IMR-90 (cell line): Measurements from ENCODE around the gene SMC2.

Experiments used
- BHLHE40 ChIP-seq: fragments of 150-350 bp; IDR thresholded peaks from 2 replicates; pipeline ENCODE4 v1.6.1; 2016; ENCODE audit warnings: mild to moderate bottlenecking, low read depth, low read length
- MAZ ChIP-seq: IDR thresholded peaks from 2 replicates; pipeline ENCODE4 v1.6.1; 2012; ENCODE audit warnings: low read depth, mild to moderate bottlenecking, low read length, improper control_type of control experiment, moderate library complexity, borderline replicate concordance
- POLR2A ChIP-seq: IDR thresholded peaks from 2 replicates; pipeline ENCODE4 v1.6.1; 2012; ENCODE audit warnings: mild to moderate bottlenecking, low read depth, low read length
- RCOR1 ChIP-seq: IDR thresholded peaks from 2 replicates; pipeline ENCODE4 v1.6.1; 2012; ENCODE audit warnings: mild to moderate bottlenecking, low read length, improper control_type of control experiment; ENCODE audit not compliant: insufficient replicate concordance
- RFX5 ChIP-seq: IDR thresholded peaks from 2 replicates; pipeline ENCODE4 v1.8.0; 2012; ENCODE audit warnings: low read depth, mild to moderate bottlenecking, low read length, moderate library complexity
- SMC3 ChIP-seq: fragments of 150-350 bp; IDR thresholded peaks from 2 replicates; pipeline ENCODE4 v1.6.1; 2016; ENCODE audit warnings: low read depth, mild to moderate bottlenecking, antibody characterized with exemption, low read length, moderate library complexity
- TF ChIP-seq, protein P1 (sequence below): conservative IDR thresholded peaks from 2 replicates; pipeline ENCODE4 v1.5.1; 2012; ENCODE audit warnings: mild to moderate bottlenecking, low read depth, low read length, improper control_type of control experiment
- TF ChIP-seq, protein P2 (sequence below): fragments of 150-350 bp; IDR thresholded peaks from 2 replicates; pipeline ENCODE4 v1.6.1; 2017; ENCODE audit warnings: mild to moderate bottlenecking, antibody characterized with exemption, low read length, low read depth

DNA sequence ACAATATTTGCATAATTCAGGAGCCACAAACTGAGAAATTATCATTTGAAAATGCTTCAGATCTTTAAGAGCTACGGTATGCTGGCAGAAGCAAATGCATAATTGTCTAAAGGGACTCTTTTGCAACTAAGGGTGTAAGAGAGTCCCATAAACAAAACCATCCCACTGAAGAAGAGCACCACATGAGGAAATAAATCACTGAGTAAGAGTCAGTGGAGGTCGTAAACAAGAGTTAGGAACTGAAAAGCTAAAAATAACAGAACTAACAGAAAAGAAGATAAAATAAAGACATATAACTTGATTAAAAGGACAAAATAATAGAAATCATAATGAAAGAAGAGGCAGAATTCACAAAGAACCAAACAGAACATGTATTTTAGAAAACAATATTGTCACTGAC is 3.5 kb upstream of the SMC2 start:
- TF ChIP-seq, protein P1, sequence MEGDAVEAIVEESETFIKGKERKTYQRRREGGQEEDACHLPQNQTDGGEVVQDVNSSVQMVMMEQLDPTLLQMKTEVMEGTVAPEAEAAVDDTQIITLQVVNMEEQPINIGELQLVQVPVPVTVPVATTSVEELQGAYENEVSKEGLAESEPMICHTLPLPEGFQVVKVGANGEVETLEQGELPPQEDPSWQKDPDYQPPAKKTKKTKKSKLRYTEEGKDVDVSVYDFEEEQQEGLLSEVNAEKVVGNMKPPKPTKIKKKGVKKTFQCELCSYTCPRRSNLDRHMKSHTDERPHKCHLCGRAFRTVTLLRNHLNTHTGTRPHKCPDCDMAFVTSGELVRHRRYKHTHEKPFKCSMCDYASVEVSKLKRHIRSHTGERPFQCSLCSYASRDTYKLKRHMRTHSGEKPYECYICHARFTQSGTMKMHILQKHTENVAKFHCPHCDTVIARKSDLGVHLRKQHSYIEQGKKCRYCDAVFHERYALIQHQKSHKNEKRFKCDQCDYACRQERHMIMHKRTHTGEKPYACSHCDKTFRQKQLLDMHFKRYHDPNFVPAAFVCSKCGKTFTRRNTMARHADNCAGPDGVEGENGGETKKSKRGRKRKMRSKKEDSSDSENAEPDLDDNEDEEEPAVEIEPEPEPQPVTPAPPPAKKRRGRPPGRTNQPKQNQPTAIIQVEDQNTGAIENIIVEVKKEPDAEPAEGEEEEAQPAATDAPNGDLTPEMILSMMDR = no peak
- no peak for TF ChIP-seq POLR2A
- no peak for TF ChIP-seq SMC3
- TF ChIP-seq, protein P2, sequence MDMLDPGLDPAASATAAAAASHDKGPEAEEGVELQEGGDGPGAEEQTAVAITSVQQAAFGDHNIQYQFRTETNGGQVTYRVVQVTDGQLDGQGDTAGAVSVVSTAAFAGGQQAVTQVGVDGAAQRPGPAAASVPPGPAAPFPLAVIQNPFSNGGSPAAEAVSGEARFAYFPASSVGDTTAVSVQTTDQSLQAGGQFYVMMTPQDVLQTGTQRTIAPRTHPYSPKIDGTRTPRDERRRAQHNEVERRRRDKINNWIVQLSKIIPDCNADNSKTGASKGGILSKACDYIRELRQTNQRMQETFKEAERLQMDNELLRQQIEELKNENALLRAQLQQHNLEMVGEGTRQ = no peak
- no peak for TF ChIP-seq BHLHE40
- TF ChIP-seq RCOR1 = no peak
- TF ChIP-seq RFX5 = no peak
- no peak for TF ChIP-seq MAZ
